HepG2 (cell line): ENCODE measurements around the gene CASKIN2. TPM values are rescaled to one million over a fixed set of nuclear protein-coding genes. Genes with fewer than 3 reads are reported as not detected.
A peak's percentile ranks its signal among the peaks of the same experiment; 100 is the strongest.

Experiments
- CAMTA2 ChIP-seq: sonication (generic); formaldehyde crosslinking; IDR thresholded peaks from 2 replicates; pipeline ENCODE4 v1.4.0; 2020; ENCODE audit warnings: mild to moderate bottlenecking, missing genetic modification reagents, borderline replicate concordance
- CBFB ChIP-seq: sonication (generic); formaldehyde crosslinking; IDR thresholded peaks from 2 replicates; pipeline ENCODE4 v1.4.0; 2020; ENCODE audit warnings: missing genetic modification reagents
- DBP ChIP-seq: sonication (generic); formaldehyde crosslinking; IDR thresholded peaks from 2 replicates; pipeline ENCODE4 v1.4.0; 2020; ENCODE audit warnings: missing genetic modification reagents; ENCODE audit errors: not compliant biosample characterization
- EZH2 ChIP-seq: conservative IDR thresholded peaks from 2 replicates; pipeline ENCODE4 v1.6.1; 2012; ENCODE audit warnings: mild to moderate bottlenecking, low read depth, low read length, moderate library complexity
- IRF1 ChIP-seq: sonication (generic); formaldehyde crosslinking; IDR thresholded peaks from 2 replicates; pipeline ENCODE4 v1.4.0; 2020; ENCODE audit warnings: low read depth, mild to moderate bottlenecking, missing genetic modification reagents
- KDM5B ChIP-seq: sonication (generic); formaldehyde crosslinking; IDR thresholded peaks from 2 replicates; pipeline ENCODE4 v1.4.0; 2020; ENCODE audit warnings: missing genetic modification reagents, mild to moderate bottlenecking, borderline replicate concordance
- SMAD3 ChIP-seq: sonication (generic); formaldehyde crosslinking; IDR thresholded peaks from 2 replicates; pipeline ENCODE4 v1.4.0; 2020; ENCODE audit warnings: missing genetic modification reagents
- THAP7 ChIP-seq: sonication (generic); formaldehyde crosslinking; IDR thresholded peaks from 2 replicates; pipeline ENCODE4 v1.8.1; 2023; ENCODE audit warnings: mild to moderate bottlenecking, missing genetic modification reagents
- ZNF124 ChIP-seq: sonication (generic); formaldehyde crosslinking; IDR thresholded peaks from 2 replicates; pipeline ENCODE4 v1.4.0; 2020; ENCODE audit warnings: missing genetic modification reagents
- ZNF570 ChIP-seq: sonication (generic); formaldehyde crosslinking; IDR thresholded peaks from 2 replicates; pipeline ENCODE4 v1.4.0; 2020; ENCODE audit warnings: mild to moderate bottlenecking, missing genetic modification reagents, borderline replicate concordance
- ZNF747 ChIP-seq: sonication (generic); formaldehyde crosslinking; IDR thresholded peaks from 2 replicates; pipeline ENCODE4 v1.8.1; 2023; ENCODE audit warnings: missing genetic modification reagents, mild to moderate bottlenecking, borderline replicate concordance
- ZNF766 ChIP-seq: sonication (generic); formaldehyde crosslinking; IDR thresholded peaks from 2 replicates; pipeline ENCODE4 v1.5.0; 2020; ENCODE audit warnings: missing genetic modification reagents, borderline replicate concordance
- ZSCAN25 ChIP-seq: sonication (generic); formaldehyde crosslinking; IDR thresholded peaks from 2 replicates; pipeline ENCODE4 v1.8.0; 2022; ENCODE audit warnings: mild to moderate bottlenecking, missing genetic modification reagents
- ZSCAN5A ChIP-seq: sonication (generic); formaldehyde crosslinking; IDR thresholded peaks from 2 replicates; pipeline ENCODE4 v1.8.0; 2022; ENCODE audit warnings: mild to moderate bottlenecking, missing genetic modification reagents, borderline replicate concordance
- polyA plus RNA-seq, 8 experiments: library from polyadenylated mRNA; depleted of rRNA in 3 of 8; stranded (reverse) in 7 of 8; unstranded in 1 of 8; fragments of >200 nt; fragmentation: Illumina TruSeq in 4 of 8; extraction: Trizol in 4 of 8; gene quantifications; 2 replicates each; pipeline versions ENCODE4 v1.2.1 to v1.2.3, GENCODE V29; 2011 to 2016; ENCODE audit warnings: low read depth in 4 of 8, missing spikeins in 1 of 8, mixed read lengths in 1 of 8; ENCODE audit not compliant: insufficient read depth in 1 of 8
- total RNA-seq, 5 experiments: library from RNA; depleted of rRNA; stranded (reverse); fragments of >200 nt; fragmentation: Illumina TruSeq; extraction: Trizol; gene quantifications; 2 replicates each; pipeline ENCODE4 v1.2.3, GENCODE V29; 2016; ENCODE audit warnings: low read depth in 1 of 5
- TF ChIP-seq, protein P1 (sequence below): sonication (generic); formaldehyde crosslinking; conservative IDR thresholded peaks from 2 replicates; pipeline ENCODE4 v1.5.0; 2020; ENCODE audit warnings: missing genetic modification reagents
- TF ChIP-seq, protein P2 (sequence below): sonication (generic); formaldehyde crosslinking; IDR thresholded peaks from 2 replicates; pipeline ENCODE4 v1.9.0; 2022; ENCODE audit warnings: low read depth, missing genetic modification reagents
- TF ChIP-seq, protein P3 (sequence below): sonication (generic); formaldehyde crosslinking; IDR thresholded peaks from 2 replicates; pipeline ENCODE4 v1.5.0; 2020; ENCODE audit warnings: mild to moderate bottlenecking, missing genetic modification reagents

The CASKIN2 gene
- total and polyA plus RNA-seq, 2 of the 13 experiments (the other 11 are each of a cell fraction or from before 2014, with no cell fraction given): 5.2 to 7.8 TPM

DNA sequence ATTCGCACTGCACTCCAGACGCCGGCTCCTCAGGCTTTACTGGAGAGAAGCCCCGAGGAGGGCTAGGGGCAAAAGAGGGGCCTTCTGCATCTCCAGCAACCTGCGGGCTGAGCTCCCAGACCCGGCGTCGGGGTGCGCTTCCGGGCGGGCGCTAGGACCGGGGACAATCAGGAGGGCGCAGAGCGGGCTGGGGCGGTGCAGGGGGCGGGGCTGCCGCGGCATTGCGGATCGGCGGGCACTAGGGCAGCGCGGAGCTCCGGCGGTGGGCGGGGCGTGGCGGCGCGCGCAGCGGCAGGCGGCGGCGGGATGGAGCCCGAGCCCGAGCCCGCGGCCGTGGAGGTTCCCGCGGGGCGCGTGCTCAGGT lies 900 bp upstream of the CASKIN2 start, which contains the start of gene TSEN54 (continued):
- no peak for TF ChIP-seq THAP7 (CRISPR knock-in tag)
- TF ChIP-seq ZSCAN25 (CRISPR knock-in tag): no peak
- TF ChIP-seq CAMTA2 (CRISPR knock-in tag): no peak
- no peak for TF ChIP-seq IRF1 (CRISPR knock-in tag)
- no peak for TF ChIP-seq EZH2
- TF ChIP-seq ZNF124 (CRISPR knock-in tag): no peak
- TF ChIP-seq, protein P1, sequence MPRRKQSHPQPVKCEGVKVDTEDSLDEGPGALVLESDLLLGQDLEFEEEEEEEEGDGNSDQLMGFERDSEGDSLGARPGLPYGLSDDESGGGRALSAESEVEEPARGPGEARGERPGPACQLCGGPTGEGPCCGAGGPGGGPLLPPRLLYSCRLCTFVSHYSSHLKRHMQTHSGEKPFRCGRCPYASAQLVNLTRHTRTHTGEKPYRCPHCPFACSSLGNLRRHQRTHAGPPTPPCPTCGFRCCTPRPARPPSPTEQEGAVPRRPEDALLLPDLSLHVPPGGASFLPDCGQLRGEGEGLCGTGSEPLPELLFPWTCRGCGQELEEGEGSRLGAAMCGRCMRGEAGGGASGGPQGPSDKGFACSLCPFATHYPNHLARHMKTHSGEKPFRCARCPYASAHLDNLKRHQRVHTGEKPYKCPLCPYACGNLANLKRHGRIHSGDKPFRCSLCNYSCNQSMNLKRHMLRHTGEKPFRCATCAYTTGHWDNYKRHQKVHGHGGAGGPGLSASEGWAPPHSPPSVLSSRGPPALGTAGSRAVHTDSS (CRISPR knock-in tag): no peak
- TF ChIP-seq ZNF747: no peak
- TF ChIP-seq, protein P2, sequence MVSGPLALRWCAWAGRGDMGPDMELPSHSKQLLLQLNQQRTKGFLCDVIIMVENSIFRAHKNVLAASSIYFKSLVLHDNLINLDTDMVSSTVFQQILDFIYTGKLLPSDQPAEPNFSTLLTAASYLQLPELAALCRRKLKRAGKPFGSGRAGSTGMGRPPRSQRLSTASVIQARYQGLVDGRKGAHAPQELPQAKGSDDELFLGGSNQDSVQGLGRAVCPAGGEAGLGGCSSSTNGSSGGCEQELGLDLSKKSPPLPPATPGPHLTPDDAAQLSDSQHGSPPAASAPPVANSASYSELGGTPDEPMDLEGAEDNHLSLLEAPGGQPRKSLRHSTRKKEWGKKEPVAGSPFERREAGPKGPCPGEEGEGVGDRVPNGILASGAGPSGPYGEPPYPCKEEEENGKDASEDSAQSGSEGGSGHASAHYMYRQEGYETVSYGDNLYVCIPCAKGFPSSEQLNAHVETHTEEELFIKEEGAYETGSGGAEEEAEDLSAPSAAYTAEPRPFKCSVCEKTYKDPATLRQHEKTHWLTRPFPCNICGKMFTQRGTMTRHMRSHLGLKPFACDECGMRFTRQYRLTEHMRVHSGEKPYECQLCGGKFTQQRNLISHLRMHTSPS (CRISPR knock-in tag): no peak
- TF ChIP-seq ZNF570: no peak; the same call in 1 of the 2 replicates
- TF ChIP-seq ZNF766 (CRISPR knock-in tag): no peak
- no peak for TF ChIP-seq DBP
- TF ChIP-seq, protein P3, sequence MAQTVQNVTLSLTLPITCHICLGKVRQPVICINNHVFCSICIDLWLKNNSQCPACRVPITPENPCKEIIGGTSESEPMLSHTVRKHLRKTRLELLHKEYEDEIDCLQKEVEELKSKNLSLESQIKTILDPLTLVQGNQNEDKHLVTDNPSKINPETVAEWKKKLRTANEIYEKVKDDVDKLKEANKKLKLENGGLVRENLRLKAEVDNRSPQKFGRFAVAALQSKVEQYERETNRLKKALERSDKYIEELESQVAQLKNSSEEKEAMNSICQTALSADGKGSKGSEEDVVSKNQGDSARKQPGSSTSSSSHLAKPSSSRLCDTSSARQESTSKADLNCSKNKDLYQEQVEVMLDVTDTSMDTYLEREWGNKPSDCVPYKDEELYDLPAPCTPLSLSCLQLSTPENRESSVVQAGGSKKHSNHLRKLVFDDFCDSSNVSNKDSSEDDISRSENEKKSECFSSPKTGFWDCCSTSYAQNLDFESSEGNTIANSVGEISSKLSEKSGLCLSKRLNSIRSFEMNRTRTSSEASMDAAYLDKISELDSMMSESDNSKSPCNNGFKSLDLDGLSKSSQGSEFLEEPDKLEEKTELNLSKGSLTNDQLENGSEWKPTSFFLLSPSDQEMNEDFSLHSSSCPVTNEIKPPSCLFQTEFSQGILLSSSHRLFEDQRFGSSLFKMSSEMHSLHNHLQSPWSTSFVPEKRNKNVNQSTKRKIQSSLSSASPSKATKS (CRISPR knock-in tag): 0 out of 2 replicates have a peak, but pooled peaks have one; percentile 94
- TF ChIP-seq ZSCAN5A: no peak
- no peak for TF ChIP-seq SMAD3 (CRISPR knock-in tag)
- TF ChIP-seq CBFB: peak; percentile 15; the same call in 1 of the 2 replicates
- no peak for TF ChIP-seq KDM5B (CRISPR knock-in tag)
